Mesenchymal stem cell (in vitro differentiated cells and primary cell): ENCODE measurements around the gene RREB1.

Source experiments
- DNase-seq: peaks from one replicate; pipeline ENCODE4 v3.0.0-alpha.2; 2013
- H2AFZ ChIP-seq: one replicate; pipeline ENCODE4 v1.6.1; 2013; ENCODE audit warnings: low read depth, mild to moderate bottlenecking, control low read depth, inconsistent platforms, low read length, moderate library complexity
- H2AK5ac ChIP-seq: 2 replicates; pipeline ENCODE4 v1.6.1; 2013; ENCODE audit warnings: low read length, moderate library complexity, mild to moderate bottlenecking, inconsistent platforms; ENCODE audit not compliant: severe bottlenecking
- H2BK120ac ChIP-seq: one replicate; pipeline ENCODE4 v1.6.1; 2013; ENCODE audit warnings: low read depth, mild to moderate bottlenecking, inconsistent platforms, low read length, moderate library complexity
- H2BK12ac ChIP-seq, 2 experiments: one replicate each; pipeline ENCODE4 v1.6.1; 2013; ENCODE audit warnings: inconsistent platforms in 2 of 2, low read length in 2 of 2, mild to moderate bottlenecking in 2 of 2, moderate library complexity in 2 of 2, control low read depth in 1 of 2
- H2BK15ac ChIP-seq: one replicate; pipeline ENCODE4 v1.6.1; 2013; ENCODE audit warnings: mild to moderate bottlenecking, low read depth, inconsistent platforms; ENCODE audit not compliant: poor library complexity, severe bottlenecking
- H2BK5ac ChIP-seq: 2 replicates; pipeline ENCODE4 v1.6.1; 2013; ENCODE audit warnings: low read depth, mild to moderate bottlenecking, low read length, control low read depth, inconsistent platforms; ENCODE audit not compliant: poor library complexity, severe bottlenecking
- H3K14ac ChIP-seq, 2 experiments: one replicate each; pipeline ENCODE4 v1.6.1; 2013; ENCODE audit warnings: inconsistent platforms in 2 of 2, low read length in 2 of 2, control low read depth in 1 of 2, mild to moderate bottlenecking in 1 of 2, moderate library complexity in 1 of 2
- H3K18ac ChIP-seq, 2 experiments: one replicate each; pipeline ENCODE4 v1.6.1; 2013; ENCODE audit warnings: inconsistent platforms in 2 of 2, low read length in 2 of 2, control low read depth in 1 of 2, low read depth in 1 of 2, mild to moderate bottlenecking in 1 of 2
- H3K23ac ChIP-seq, 2 experiments: one replicate each; pipeline ENCODE4 v1.6.1; 2013; ENCODE audit warnings: inconsistent platforms in 2 of 2, low read length in 2 of 2, mild to moderate bottlenecking in 2 of 2, moderate library complexity in 2 of 2, control low read depth in 1 of 2
- H3K27ac ChIP-seq: 2 replicates; pipeline ENCODE4 v1.5.1; 2013; ENCODE audit warnings: mild to moderate bottlenecking, moderate library complexity, low read length, control low read depth, inconsistent platforms; ENCODE audit not compliant: poor library complexity, severe bottlenecking
- H3K27me3 ChIP-seq, 2 experiments: 2 replicates each; pipeline versions ENCODE4 v1.6.1 to v1.7.0; 2013; ENCODE audit warnings: low read length in 2 of 2, mild to moderate bottlenecking in 2 of 2, moderate library complexity in 2 of 2, control low read depth in 1 of 2, inconsistent platforms in 1 of 2; ENCODE audit not compliant: control insufficient read depth in 1 of 2, insufficient read depth in 1 of 2
- H3K36me3 ChIP-seq, 2 experiments: 2 replicates each; pipeline versions ENCODE4 v1.6.1 to v1.7.0; 2013; ENCODE audit warnings: low read length in 2 of 2, control low read depth in 1 of 2, inconsistent platforms in 1 of 2, low read depth in 1 of 2, mild to moderate bottlenecking in 1 of 2; ENCODE audit not compliant: insufficient read depth in 2 of 2, control insufficient read depth in 1 of 2
- H3K4ac ChIP-seq, 2 experiments: one replicate each; pipeline ENCODE4 v1.6.1; 2013; ENCODE audit warnings: inconsistent platforms in 2 of 2, low read length in 2 of 2, mild to moderate bottlenecking in 2 of 2, moderate library complexity in 2 of 2, control low read depth in 1 of 2, low read depth in 1 of 2
- H3K4me1 ChIP-seq: 2 replicates; pipeline ENCODE4 v1.6.1; 2013; ENCODE audit warnings: low read depth, low read length, control low read depth; ENCODE audit not compliant: control insufficient read depth, insufficient read depth
- H3K4me2 ChIP-seq: 2 replicates; pipeline ENCODE4 v1.6.1; 2013; ENCODE audit warnings: low read length, mild to moderate bottlenecking, inconsistent platforms; ENCODE audit not compliant: poor library complexity, severe bottlenecking
- H3K4me3 ChIP-seq, 2 experiments: 2 replicates each; pipeline versions ENCODE4 v1.5.1 to v1.7.0; 2013; ENCODE audit warnings: low read length in 2 of 2, mild to moderate bottlenecking in 2 of 2, control low read depth in 1 of 2, low read depth in 1 of 2; ENCODE audit not compliant: insufficient read depth in 1 of 2
- H3K79me1 ChIP-seq: replicated peaks from 2 replicates; pipeline ENCODE4 v1.6.1; 2013; ENCODE audit warnings: mild to moderate bottlenecking, control low read depth, low read length, inconsistent platforms; ENCODE audit not compliant: poor library complexity, severe bottlenecking
- H3K9ac ChIP-seq: 2 replicates; pipeline ENCODE4 v1.7.0; 2013; ENCODE audit warnings: mild to moderate bottlenecking, low read length, moderate library complexity
- H3K9me3 ChIP-seq: 2 replicates; pipeline ENCODE4 v1.7.0; 2013; ENCODE audit warnings: mild to moderate bottlenecking, low read length; ENCODE audit not compliant: control insufficient read depth
- H4K8ac ChIP-seq: one replicate; pipeline ENCODE4 v1.6.1; 2013; ENCODE audit warnings: inconsistent platforms, mild to moderate bottlenecking, low read length, moderate library complexity
- H4K91ac ChIP-seq: one replicate; pipeline ENCODE4 v1.6.1; 2013; ENCODE audit warnings: mild to moderate bottlenecking, low read length, inconsistent platforms
- WGBS: methylation state at CpG from one replicate; pipeline ENCODE4 v1.1.7; 2013; ENCODE audit warnings: mixed read lengths; 5-methylcytosine and 5-hydroxymethylcytosine counted together

The RREB1 gene

GRCh38 chr6:7112741-7113313 lies 5.1 kb downstream of the RREB1 start:
- Histone ChIP-seq H2BK15ac (no peak overlapping the region), H3K4ac (no peak overlapping the region), H3K27ac (no peak overlapping the region), H2BK12ac (no peak overlapping the region), H3K79me1 (no peaks in the 10 kb centered on the region), H3K4me2 (peak overlapping the region; percentile 58), H3K9me3 (no peaks in the 10 kb centered on the region), H3K4me3 (peak overlapping the region; percentile 24 to 27), H2AK5ac (no peak overlapping the region), H3K36me3 (no peaks in the 10 kb centered on the region), H4K91ac (no peak overlapping the region), H3K4me1 (peaks cover 6% of the 10 kb centered on the region), H3K23ac (no peak overlapping the region), H4K8ac (peak overlapping the region; percentile 38), H2BK120ac (no peak overlapping the region), H2AFZ (no peak overlapping the region), H3K18ac (no peak overlapping the region), H3K14ac (no peak overlapping the region), H3K9ac (peak overlapping the region; percentile 19), H3K27me3 (no peaks in the 10 kb centered on the region), H2BK5ac (no peak overlapping the region)
- peak; percentile 33 for DNase-seq
- 28% methylated on average over 15 of the region's 15 CpGs for WGBS

DNA sequence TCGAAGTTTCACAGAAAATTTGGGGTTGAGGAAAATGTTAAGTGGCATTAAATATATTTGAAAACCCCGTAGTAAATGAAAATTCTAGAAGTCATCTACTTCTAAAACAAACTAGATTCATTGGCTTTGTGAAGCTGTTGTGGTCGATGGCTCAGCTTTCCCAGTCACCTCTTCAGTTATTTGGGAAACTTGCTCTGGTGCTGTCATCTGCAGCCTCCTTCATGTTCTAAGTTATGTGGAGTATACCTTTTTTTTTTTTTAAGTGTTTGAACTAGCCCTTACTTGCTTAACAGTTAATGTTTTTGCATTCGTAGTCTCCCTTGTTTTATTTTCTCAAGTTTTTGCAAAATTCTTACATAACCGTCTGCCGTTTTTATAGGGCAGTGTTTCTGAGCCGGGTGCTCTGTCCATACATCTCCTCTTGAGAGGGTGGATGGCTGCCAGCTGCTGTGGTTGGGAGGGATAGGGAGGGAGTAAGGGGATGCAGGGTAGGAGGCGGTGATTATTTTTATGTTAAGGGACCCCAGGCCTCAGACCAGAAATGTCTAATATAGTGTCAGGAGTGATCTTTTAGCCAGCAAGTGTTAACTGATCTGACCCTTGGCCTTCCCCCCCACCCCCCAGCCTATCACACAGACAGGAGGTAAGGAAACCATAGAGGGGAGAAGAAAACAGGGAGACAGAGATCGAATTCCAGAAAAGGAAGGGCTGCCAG lies 7.1 kb downstream of the RREB1 start:
- no peak overlapping the region for H4K8ac ChIP-seq

GRCh38 chr6:7115543-7116231 lies 7.9 kb downstream of the RREB1 start:
- Histone ChIP-seq H3K4me3 (no peak overlapping the region), H3K9me3 (no peaks in the 10 kb centered on the region), H4K8ac (no peak overlapping the region), H3K27me3 (no peaks in the 10 kb centered on the region), H3K36me3 (no peaks in the 10 kb centered on the region), H3K27ac (no peak overlapping the region), H2AFZ (no peak overlapping the region), H2BK120ac (no peak overlapping the region), H2AK5ac (no peak overlapping the region), H3K79me1 (peaks cover 4% of the 10 kb centered on the region), H3K4ac (no peak overlapping the region), H4K91ac (no peak overlapping the region), H3K23ac (peak overlapping the region in 1 of 2 experiments; percentile 40), H3K14ac (peak overlapping the region in 1 of 2 experiments; percentile 26), H3K4me1 (peaks cover 6% of the 10 kb centered on the region), H2BK12ac (peak overlapping the region in 1 of 2 experiments; percentile 10), H2BK15ac (no peak overlapping the region), H3K4me2 (no peak overlapping the region), H3K18ac (no peak overlapping the region), H3K9ac (peak overlapping the region; percentile 51), H2BK5ac (no peak overlapping the region)
- WGBS, result 91% methylated on average over 14 of the region's 15 CpGs
- DNase-seq, result no peak

More for the DNA sequence above, 7.1 kb downstream of the RREB1 start:
- Histone ChIP-seq H2AK5ac (no peak overlapping the region), H3K23ac (no peak overlapping the region), H2AFZ (no peak overlapping the region), H3K27ac (no peak overlapping the region), H3K18ac (no peak overlapping the region), H3K4me3 (no peak overlapping the region), H2BK15ac (no peak overlapping the region), H3K14ac (no peak overlapping the region), H2BK12ac (no peak overlapping the region), H3K4me1 (peaks cover 6% of the 10 kb centered on the region), H3K79me1 (peaks cover 2% of the 10 kb centered on the region), H2BK120ac (no peak overlapping the region), H4K91ac (no peak overlapping the region), H3K9ac (no peak overlapping the region), H2BK5ac (no peak overlapping the region), H3K9me3 (no peaks in the 10 kb centered on the region), H3K4ac (no peak overlapping the region), H3K4me2 (no peak overlapping the region), H3K27me3 (no peaks in the 10 kb centered on the region), H3K36me3 (no peaks in the 10 kb centered on the region)
- no peak for DNase-seq
- WGBS, result 81% methylated on average over 7 of the region's 9 CpGs

DNA sequence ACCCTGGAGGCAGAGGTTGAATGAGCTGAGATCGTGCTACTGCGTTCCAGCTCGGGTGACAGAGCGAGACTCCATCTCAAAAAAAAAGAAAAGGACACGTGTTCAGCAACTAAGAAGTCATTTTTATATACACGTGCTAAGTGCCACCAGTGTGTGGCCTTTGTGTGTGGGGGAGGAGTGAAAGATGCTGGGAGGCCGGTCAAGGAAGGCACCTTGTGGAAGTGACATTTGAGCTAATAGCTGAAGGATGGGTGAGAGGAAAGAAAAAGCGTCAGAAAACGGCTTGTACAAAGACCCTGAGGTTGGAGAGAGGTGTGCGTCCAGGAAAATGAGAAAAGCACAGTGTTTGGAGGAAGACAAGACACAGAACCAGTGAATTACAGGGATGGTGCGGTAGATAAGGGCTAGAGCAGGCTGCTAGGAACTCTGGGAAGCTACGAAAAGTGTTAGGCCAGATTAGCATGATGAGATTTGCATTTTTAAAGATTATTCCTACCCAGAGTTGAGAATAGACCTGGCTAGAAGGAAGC lies 11.6 kb downstream of the RREB1 start:
- H2AFZ ChIP-seq, result no peak overlapping the region
- no peak overlapping the region for H2BK12ac ChIP-seq
- no peak overlapping the region for H4K8ac ChIP-seq
- H3K27ac ChIP-seq, result no peak overlapping the region
- H3K4me3 ChIP-seq, result no peak overlapping the region
- H2BK15ac ChIP-seq, result peak overlapping the region; percentile 0
- no peak overlapping the region for H2BK5ac ChIP-seq
- DNase-seq, result no peak
- no peak overlapping the region for H4K91ac ChIP-seq
- no peak overlapping the region for H3K14ac ChIP-seq
- H2AK5ac ChIP-seq, result no peak overlapping the region
- no peak overlapping the region for H3K9ac ChIP-seq
- H3K18ac ChIP-seq, result no peak overlapping the region
- H3K4me2 ChIP-seq, result no peak overlapping the region
- H3K9me3 ChIP-seq, result no peaks in the 10 kb centered on the region
- H3K79me1 ChIP-seq, result peaks cover 7% of the 10 kb centered on the region
- H3K36me3 ChIP-seq, result peaks cover 9 to 11% of the 10 kb centered on the region in 2 experiments
- no peak overlapping the region for H3K4ac ChIP-seq
- no peak overlapping the region for H2BK120ac ChIP-seq
- 84% methylated on average over 12 of the region's 12 CpGs for WGBS
- no peaks in the 10 kb centered on the region for H3K27me3 ChIP-seq
- H3K23ac ChIP-seq, result no peak overlapping the region
- peaks cover 4% of the 10 kb centered on the region for H3K4me1 ChIP-seq
